Liver (tissue), 9 donors: ENCODE measurements around the gene MYRFL. TPM values are rescaled to one million over a fixed set of nuclear protein-coding genes. Genes with fewer than 3 reads are reported as not detected.

Experiments used
- DNase-seq: peaks from one replicate; pipeline ENCODE4 v3.0.0-alpha.2; 2017; ENCODE audit warnings: low spot score
- H3K27ac ChIP-seq, 2 donors: one replicate each; pipeline ENCODE4 v1.7.0; 2013; ENCODE audit warnings: inconsistent platforms in 2 of 2, low read length in 2 of 2, control low read depth in 1 of 2, low read depth in 1 of 2, mild to moderate bottlenecking in 1 of 2
- H3K27me3 ChIP-seq, 4 donors: one replicate each; pipeline versions ENCODE4 v1.6.1 to v1.7.0; 2013; ENCODE audit warnings: low read length in 3 of 4, inconsistent platforms in 1 of 4, mild to moderate bottlenecking in 1 of 4, moderate library complexity in 1 of 4; ENCODE audit not compliant: control insufficient read depth in 4 of 4, insufficient read depth in 4 of 4
- H3K36me3 ChIP-seq, 4 donors: one replicate each; pipeline versions ENCODE4 v1.6.1 to v1.7.0; 2013; ENCODE audit warnings: low read length in 3 of 4, mild to moderate bottlenecking in 3 of 4, low read depth in 1 of 4, moderate library complexity in 1 of 4; ENCODE audit not compliant: control insufficient read depth in 4 of 4, insufficient read depth in 3 of 4
- H3K4me1 ChIP-seq, 4 donors: one replicate each; pipeline versions ENCODE4 v1.6.1 to v1.7.0; 2013; ENCODE audit warnings: low read length in 3 of 4, mild to moderate bottlenecking in 3 of 4, moderate library complexity in 1 of 4; ENCODE audit not compliant: control insufficient read depth in 4 of 4, insufficient read depth in 4 of 4
- H3K4me3 ChIP-seq, 3 donors: one replicate each; pipeline versions ENCODE4 v1.6.1 to v1.7.0; 2013; ENCODE audit warnings: low read length in 3 of 3, control low read depth in 1 of 3, low read depth in 1 of 3, mild to moderate bottlenecking in 1 of 3
- H3K9ac ChIP-seq, 2 donors: one replicate each; pipeline ENCODE4 v1.7.0; 2013; ENCODE audit warnings: low read length in 2 of 2, mild to moderate bottlenecking in 2 of 2, moderate library complexity in 2 of 2, control low read depth in 1 of 2, low read depth in 1 of 2
- H3K9me3 ChIP-seq, 4 donors: one replicate each; pipeline versions ENCODE4 v1.6.1 to v1.7.0; 2013; ENCODE audit warnings: low read length in 3 of 4; ENCODE audit not compliant: control insufficient read depth in 4 of 4
- EGR1 ChIP-seq, 2 donors: IDR thresholded peaks; 2 replicates each; pipeline ENCODE4 v1.6.1; 2016 to 2018; ENCODE audit warnings: antibody characterized with exemption in 2 of 2, low read depth in 2 of 2
- FOXA1 ChIP-seq: IDR thresholded peaks from 2 replicates; pipeline ENCODE4 v1.6.1; 2016; ENCODE audit warnings: antibody characterized with exemption
- GABPA ChIP-seq, 2 donors: IDR thresholded peaks in 1 of 2; conservative IDR thresholded peaks in 1 of 2; 2 replicates each; pipeline ENCODE4 v1.6.1; 2016; ENCODE audit warnings: antibody characterized with exemption in 2 of 2, mild to moderate bottlenecking in 1 of 2, moderate library complexity in 1 of 2
- HNF4A ChIP-seq, 2 donors: conservative IDR thresholded peaks; 2 replicates each; pipeline ENCODE4 v1.6.1; 2016; ENCODE audit warnings: antibody characterized with exemption in 2 of 2, mild to moderate bottlenecking in 2 of 2
- JUND ChIP-seq, 2 donors: IDR thresholded peaks; 2 replicates each; pipeline ENCODE4 v1.6.1; 2016; ENCODE audit warnings: antibody characterized with exemption in 2 of 2
- MAX ChIP-seq: IDR thresholded peaks from 2 replicates; pipeline ENCODE4 v1.6.1; 2016; ENCODE audit warnings: antibody characterized with exemption
- NR2F2 ChIP-seq: IDR thresholded peaks from 2 replicates; pipeline ENCODE4 v1.6.1; 2016; ENCODE audit warnings: antibody characterized with exemption
- RAD21 ChIP-seq, 2 donors: IDR thresholded peaks; 2 replicates each; pipeline ENCODE4 v1.6.1; 2016; ENCODE audit warnings: antibody characterized with exemption in 2 of 2, mild to moderate bottlenecking in 2 of 2
- RXRA ChIP-seq, 2 donors: IDR thresholded peaks; 2 replicates each; pipeline ENCODE4 v1.6.1; 2017 to 2018; ENCODE audit warnings: antibody characterized with exemption in 2 of 2, mild to moderate bottlenecking in 1 of 2
- SP1 ChIP-seq: IDR thresholded peaks from 2 replicates; pipeline ENCODE4 v1.6.1; 2018; ENCODE audit warnings: antibody characterized with exemption, mild to moderate bottlenecking
- TAF1 ChIP-seq: conservative IDR thresholded peaks from 2 replicates; pipeline ENCODE4 v1.6.1; 2016; ENCODE audit warnings: antibody characterized with exemption, mild to moderate bottlenecking
- YY1 ChIP-seq: IDR thresholded peaks from 2 replicates; pipeline ENCODE4 v1.6.1; 2016; ENCODE audit warnings: antibody characterized with exemption, mild to moderate bottlenecking
- WGBS: extraction: QIAGEN DNeasy Blood & Tissue Kit; methylation state at CpG from one replicate; pipeline ENCODE4 v1.1.7; 2013; 5-methylcytosine and 5-hydroxymethylcytosine counted together
- polyA plus RNA-seq, 2 donors: library from polyadenylated mRNA; stranded (reverse) in 1 of 2; unstranded in 1 of 2; fragments of 200-250 nt in 1 of 2; fragments of >200 nt in 1 of 2; fragmentation: Nextera tagmentation in 1 of 2; extraction: Ambion mirVana in 1 of 2; gene quantifications; one replicate each; pipeline versions ENCODE4 v1.2.1 to v1.2.3, GENCODE V29; 2013 to 2015
- total RNA-seq, 2 donors: library from RNA; depleted of rRNA; stranded (reverse); fragments of >200 nt; gene quantifications; one replicate each; pipeline ENCODE4 v1.2.3, GENCODE V29; 2014
- TF ChIP-seq, protein P1 (sequence below): IDR thresholded peaks from 2 replicates; pipeline ENCODE4 v1.6.1; 2016; ENCODE audit warnings: antibody characterized with exemption
- TF ChIP-seq, protein P2 (sequence below): IDR thresholded peaks from 2 replicates; pipeline ENCODE4 v1.6.1; 2016; ENCODE audit warnings: antibody characterized with exemption
- TF ChIP-seq, protein P3 (sequence below): IDR thresholded peaks from 2 replicates; pipeline ENCODE4 v1.6.1; 2016; ENCODE audit warnings: antibody characterized with exemption, mild to moderate bottlenecking
- donor health status: healthy.
- donor health status: healthy.
- donor health status: healthy.
- donor health status: healthy.
- donor health status: healthy.

The MYRFL gene
- total and polyA plus RNA-seq, 4 donors = under 0.01 to 0.19 (median 0.10) TPM

GRCh38 chr12:69947123-69947522, 122.1 kb downstream of the MYRFL start (continued):
- TF ChIP-seq MAX = no peak
- TF ChIP-seq FOXA1 = no peak
- TF ChIP-seq EGR1 (IDR thresholded peaks at IDR 0.05; ENCODE audit: low read depth in 2 of 2) = no peak

DNA sequence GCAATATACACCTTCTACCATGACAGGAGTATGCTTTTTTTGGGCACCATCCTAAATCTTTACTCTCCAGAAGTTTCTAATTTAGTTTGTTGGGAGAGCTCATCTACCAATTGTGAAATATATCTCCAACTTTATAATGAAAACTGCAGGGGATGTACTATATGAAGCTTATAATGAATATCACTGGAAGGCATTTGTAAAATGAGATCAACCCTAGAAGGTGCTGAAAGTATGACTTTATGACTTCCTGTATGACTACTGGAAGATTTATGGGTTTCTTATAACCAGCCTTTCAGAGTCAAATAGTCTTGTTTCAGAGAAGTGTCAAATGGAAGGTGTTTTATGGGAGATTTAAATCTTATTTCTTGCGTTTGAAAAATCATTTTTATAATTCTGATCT, 122.9 kb downstream of the MYRFL start:
- 73% methylated on average over 1 of the region's 1 CpG for WGBS

GRCh38 chr12:69948851-69949250, 123.8 kb downstream of the MYRFL start:
- Histone ChIP-seq H3K4me3 (no peak overlapping the region), H3K4me1 (no peaks in the 10 kb centered on the region), H3K27me3 (no peaks in the 10 kb centered on the region), H3K9me3 (peaks cover 0 to 2% (median 0%) of the 10 kb centered on the region in 4 donors), H3K36me3 (no peaks in the 10 kb centered on the region), H3K9ac (no peak overlapping the region), H3K27ac (no peak overlapping the region)
- TF ChIP-seq GABPA (IDR thresholded peaks at IDR 0.05 in 1 of 2, conservative IDR thresholded peaks at IDR 0.05 in 1 of 2) (no peak), NR2F2 (no peak), RXRA (IDR thresholded peaks at IDR 0.05) (no peak), HNF4A (conservative IDR thresholded peaks at IDR 0.05) (no peak), FOXA1 (no peak), RAD21 (IDR thresholded peaks at IDR 0.05) (no peak), YY1 (no peak)
- TF ChIP-seq, protein P1, sequence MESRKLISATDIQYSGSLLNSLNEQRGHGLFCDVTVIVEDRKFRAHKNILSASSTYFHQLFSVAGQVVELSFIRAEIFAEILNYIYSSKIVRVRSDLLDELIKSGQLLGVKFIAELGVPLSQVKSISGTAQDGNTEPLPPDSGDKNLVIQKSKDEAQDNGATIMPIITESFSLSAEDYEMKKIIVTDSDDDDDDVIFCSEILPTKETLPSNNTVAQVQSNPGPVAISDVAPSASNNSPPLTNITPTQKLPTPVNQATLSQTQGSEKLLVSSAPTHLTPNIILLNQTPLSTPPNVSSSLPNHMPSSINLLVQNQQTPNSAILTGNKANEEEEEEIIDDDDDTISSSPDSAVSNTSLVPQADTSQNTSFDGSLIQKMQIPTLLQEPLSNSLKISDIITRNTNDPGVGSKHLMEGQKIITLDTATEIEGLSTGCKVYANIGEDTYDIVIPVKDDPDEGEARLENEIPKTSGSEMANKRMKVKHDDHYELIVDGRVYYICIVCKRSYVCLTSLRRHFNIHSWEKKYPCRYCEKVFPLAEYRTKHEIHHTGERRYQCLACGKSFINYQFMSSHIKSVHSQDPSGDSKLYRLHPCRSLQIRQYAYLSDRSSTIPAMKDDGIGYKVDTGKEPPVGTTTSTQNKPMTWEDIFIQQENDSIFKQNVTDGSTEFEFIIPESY = no peak
- TF ChIP-seq, protein P2, sequence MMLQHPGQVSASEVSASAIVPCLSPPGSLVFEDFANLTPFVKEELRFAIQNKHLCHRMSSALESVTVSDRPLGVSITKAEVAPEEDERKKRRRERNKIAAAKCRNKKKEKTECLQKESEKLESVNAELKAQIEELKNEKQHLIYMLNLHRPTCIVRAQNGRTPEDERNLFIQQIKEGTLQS = no peak
- TF ChIP-seq, protein P3, sequence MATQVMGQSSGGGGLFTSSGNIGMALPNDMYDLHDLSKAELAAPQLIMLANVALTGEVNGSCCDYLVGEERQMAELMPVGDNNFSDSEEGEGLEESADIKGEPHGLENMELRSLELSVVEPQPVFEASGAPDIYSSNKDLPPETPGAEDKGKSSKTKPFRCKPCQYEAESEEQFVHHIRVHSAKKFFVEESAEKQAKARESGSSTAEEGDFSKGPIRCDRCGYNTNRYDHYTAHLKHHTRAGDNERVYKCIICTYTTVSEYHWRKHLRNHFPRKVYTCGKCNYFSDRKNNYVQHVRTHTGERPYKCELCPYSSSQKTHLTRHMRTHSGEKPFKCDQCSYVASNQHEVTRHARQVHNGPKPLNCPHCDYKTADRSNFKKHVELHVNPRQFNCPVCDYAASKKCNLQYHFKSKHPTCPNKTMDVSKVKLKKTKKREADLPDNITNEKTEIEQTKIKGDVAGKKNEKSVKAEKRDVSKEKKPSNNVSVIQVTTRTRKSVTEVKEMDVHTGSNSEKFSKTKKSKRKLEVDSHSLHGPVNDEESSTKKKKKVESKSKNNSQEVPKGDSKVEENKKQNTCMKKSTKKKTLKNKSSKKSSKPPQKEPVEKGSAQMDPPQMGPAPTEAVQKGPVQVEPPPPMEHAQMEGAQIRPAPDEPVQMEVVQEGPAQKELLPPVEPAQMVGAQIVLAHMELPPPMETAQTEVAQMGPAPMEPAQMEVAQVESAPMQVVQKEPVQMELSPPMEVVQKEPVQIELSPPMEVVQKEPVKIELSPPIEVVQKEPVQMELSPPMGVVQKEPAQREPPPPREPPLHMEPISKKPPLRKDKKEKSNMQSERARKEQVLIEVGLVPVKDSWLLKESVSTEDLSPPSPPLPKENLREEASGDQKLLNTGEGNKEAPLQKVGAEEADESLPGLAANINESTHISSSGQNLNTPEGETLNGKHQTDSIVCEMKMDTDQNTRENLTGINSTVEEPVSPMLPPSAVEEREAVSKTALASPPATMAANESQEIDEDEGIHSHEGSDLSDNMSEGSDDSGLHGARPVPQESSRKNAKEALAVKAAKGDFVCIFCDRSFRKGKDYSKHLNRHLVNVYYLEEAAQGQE = no peak
- DNase-seq = no peak

More for the DNA sequence above, 122.9 kb downstream of the MYRFL start:
- peaks cover 0 to 2% (median 0%) of the 10 kb centered on the region in 4 donors for H3K9me3 ChIP-seq
- no peaks in the 10 kb centered on the region for H3K27me3 ChIP-seq
- H3K9ac ChIP-seq = no peak overlapping the region
- DNase-seq = no peak
- no peaks in the 10 kb centered on the region for H3K36me3 ChIP-seq
- no peak overlapping the region for H3K4me3 ChIP-seq
- no peaks in the 10 kb centered on the region for H3K4me1 ChIP-seq
- TF ChIP-seq FOXA1 (no peak), SP1 (no peak), HNF4A (conservative IDR thresholded peaks at IDR 0.05) (no peak), JUND (IDR thresholded peaks at IDR 0.05) (no peak), TAF1 (no peak)
- TF ChIP-seq, protein P3 = no peak
- TF ChIP-seq, protein P2 = no peak
- H3K27ac ChIP-seq = no peak overlapping the region
